ENCODE data around the gene APH1B. TPM values are rescaled to one million over a fixed set of nuclear protein-coding genes. Genes with fewer than 3 reads are reported as not detected.

The APH1B gene
- total RNA-seq, 4 donors from 2014 or later, result 15.9 to 17.4 (median 17.0) TPM

- no peak for TF ChIP-seq CTCF (IDR thresholded peaks at IDR 0.05)
- DNase-seq (ENCODE audit: low spot score) (no peak), ATAC-seq (ENCODE audit: low FRiP score) (no peak)
These were observed 36.1 kb upstream of the APH1B start for GRCh38 chr15:63241316-63241715.

- no peak for DNase-seq (ENCODE audit: low spot score)
- no peak for TF ChIP-seq CTCF (IDR thresholded peaks at IDR 0.05)
- ATAC-seq (ENCODE audit: low FRiP score), result no peak
These were observed 34.3 kb upstream of the APH1B start for GRCh38 chr15:63243101-63243500.

- ATAC-seq (ENCODE audit: low FRiP score) (no peak), DNase-seq (ENCODE audit: low spot score) (no peak)
- no peak for TF ChIP-seq CTCF (IDR thresholded peaks at IDR 0.05)
These were observed 33.6 kb upstream of the APH1B start for GRCh38 chr15:63243776-63244175.

GRCh38 chr15:63244399-63244798, 33.0 kb upstream of the APH1B start:
- DNase-seq (ENCODE audit: low spot score) (no peak), ATAC-seq (ENCODE audit: low FRiP score) (peak; percentile 57)
- no peak for TF ChIP-seq CTCF (IDR thresholded peaks at IDR 0.05)

GRCh38 chr15:63244976-63245645, 32.3 kb upstream of the APH1B start:
- peak; percentile 19 for ATAC-seq (ENCODE audit: low FRiP score)
- no peak for DNase-seq (ENCODE audit: low spot score)
- TF ChIP-seq CTCF (IDR thresholded peaks at IDR 0.05), result no peak

- DNase-seq (ENCODE audit: low spot score), result no peak
These were observed 30.5 kb upstream of the APH1B start for GRCh38 chr15:63246691-63247469.

More at GRCh38 chr15:63246691-63247469, 30.5 kb upstream of the APH1B start:
- no peak for TF ChIP-seq CTCF (IDR thresholded peaks at IDR 0.05)
- peak; percentile 84 for ATAC-seq (ENCODE audit: low FRiP score)

Measured in omental fat pad (tissue), 4 donors.